GM23338 (cell line): ENCODE results near the gene SRGAP3. TPM values are rescaled to one million over a fixed set of nuclear protein-coding genes. Genes with fewer than 3 reads are reported as not detected.

Experiments
- ATAC-seq: fragments of 200-7000 bp; cut with Tn5 transposase; 3 replicates; pipeline ENCODE4 v1.9.1; 2020
- DNase-seq: peaks from one replicate; pipeline ENCODE4 v3.0.0-alpha.2; 2015; ENCODE audit warnings: low spot score
- H2AFZ ChIP-seq: fragments of 200-600 bp; sonication (generic); 2 replicates; pipeline ENCODE4 v1.8.0; 2016; ENCODE audit warnings: antibody characterized with exemption, mild to moderate bottlenecking, moderate library complexity
- H3F3A ChIP-seq: fragments of 200-600 bp; sonication (generic); replicated peaks from 2 replicates; pipeline ENCODE4 v1.8.0; 2017; ENCODE audit warnings: antibody characterized with exemption, mixed run types, low read depth
- H3K27ac ChIP-seq: fragments of 200-600 bp; sonication (generic); 2 replicates; pipeline ENCODE4 v1.6.1; 2016; ENCODE audit warnings: low read depth
- H3K27me3 ChIP-seq: fragments of 200-600 bp; sonication (generic); 2 replicates; pipeline ENCODE4 v1.8.0; 2016; ENCODE audit warnings: mild to moderate bottlenecking, mixed run types, moderate library complexity; ENCODE audit not compliant: insufficient read depth
- H3K36me3 ChIP-seq: fragments of 200-600 bp; sonication (generic); 2 replicates; pipeline ENCODE4 v1.8.0; 2016; ENCODE audit warnings: mild to moderate bottlenecking; ENCODE audit not compliant: insufficient read depth
- H3K4me1 ChIP-seq: fragments of 200-600 bp; sonication (generic); 2 replicates; pipeline ENCODE4 v1.8.0; 2016; ENCODE audit warnings: mild to moderate bottlenecking, moderate library complexity; ENCODE audit not compliant: insufficient read depth
- H3K4me2 ChIP-seq: fragments of 200-600 bp; sonication (generic); 2 replicates; pipeline ENCODE4 v1.7.1; 2017; ENCODE audit warnings: mixed run types
- H3K4me3 ChIP-seq: fragments of 200-600 bp; sonication (generic); 2 replicates; pipeline ENCODE4 v1.6.1; 2016; ENCODE audit warnings: mixed run types
- H3K79me2 ChIP-seq: fragments of 200-600 bp; sonication (generic); replicated peaks from 2 replicates; pipeline ENCODE4 v1.8.0; 2017; ENCODE audit warnings: mild to moderate bottlenecking; ENCODE audit not compliant: insufficient read depth
- H3K9me2 ChIP-seq: fragments of 200-600 bp; sonication (generic); 2 replicates; pipeline ENCODE4 v1.8.0; 2017; ENCODE audit not compliant: insufficient read depth
- H4K20me1 ChIP-seq: fragments of 200-600 bp; sonication (generic); replicated peaks from 2 replicates; pipeline ENCODE4 v1.8.0; 2017; ENCODE audit warnings: mild to moderate bottlenecking; ENCODE audit not compliant: insufficient read depth
- H3K27ac Mint-ChIP-seq: 2 replicates; pipeline ENCODE4 v1.8.0; 2020; ENCODE audit warnings: inconsistent platforms, mild to moderate bottlenecking, moderate library complexity, mixed read lengths
- H3K27me3 Mint-ChIP-seq: 3 replicates; pipeline ENCODE4 v1.8.0; 2022; ENCODE audit warnings: low read depth, mild to moderate bottlenecking, moderate library complexity, mixed read lengths, inconsistent platforms; ENCODE audit not compliant: insufficient read depth, poor library complexity
- H3K36me3 Mint-ChIP-seq: 3 replicates; pipeline ENCODE4 v1.8.0; 2021; ENCODE audit warnings: low read depth, mild to moderate bottlenecking, inconsistent platforms, moderate library complexity, mixed read lengths
- H3K4me1 Mint-ChIP-seq: 3 replicates; pipeline ENCODE4 v1.8.0; 2020; ENCODE audit warnings: mild to moderate bottlenecking, inconsistent platforms, mixed read lengths
- H3K4me3 Mint-ChIP-seq: 3 replicates; pipeline ENCODE4 v1.8.0; 2021; ENCODE audit warnings: moderate library complexity, mild to moderate bottlenecking, inconsistent platforms, mixed read lengths
- H3K9me3 Mint-ChIP-seq: 3 replicates; pipeline ENCODE4 v1.8.0; 2020; ENCODE audit warnings: moderate library complexity, mild to moderate bottlenecking, inconsistent platforms, mixed read lengths
- EZH2phosphoT487 ChIP-seq: fragments of 200-600 bp; sonication (generic); IDR thresholded peaks from one replicate; pipeline ENCODE4 v1.8.1; 2018; ENCODE audit warnings: antibody characterized with exemption; ENCODE audit not compliant: unreplicated experiment
- NANOG ChIP-seq: IDR thresholded peaks from 2 replicates; pipeline ENCODE4 v1.6.1; 2016; ENCODE audit warnings: antibody characterized with exemption, borderline replicate concordance
- STAT1 ChIP-seq: IDR thresholded peaks from one replicate; pipeline ENCODE4 v1.6.1; 2016; ENCODE audit warnings: antibody characterized with exemption; ENCODE audit not compliant: unreplicated experiment
- polyA plus RNA-seq: library from polyadenylated mRNA; unstranded; fragments of >200 nt; fragmentation: Nextera tagmentation; extraction: Ambion mirVana; gene quantifications from 2 replicates; pipeline ENCODE4 v1.2.1, GENCODE V29; 2016
- total RNA-seq: library from RNA; depleted of rRNA; stranded (reverse); fragments of >200 nt; shearing (Covaris generic); gene quantifications from 2 replicates; pipeline ENCODE4 v1.2.3, GENCODE V29; 2014
- TF ChIP-seq, protein P1 (sequence below): fragments of 250-450 bp; sonication (Bioruptor Pico); IDR thresholded peaks from 2 replicates; pipeline ENCODE4 v1.5.0; 2020; ENCODE audit warnings: mild to moderate bottlenecking, moderate library complexity
- TF ChIP-seq, protein P2 (sequence below), 2 experiments: fragments of 200-600 bp in 1 of 2; sonication (generic) in 1 of 2; conservative IDR thresholded peaks; 2 replicates each; pipeline versions ENCODE4 v1.5.1 to v1.6.1; 2016 to 2017; ENCODE audit warnings: antibody characterized with exemption in 2 of 2, low read depth in 2 of 2, mild to moderate bottlenecking in 2 of 2, moderate library complexity in 1 of 2

The SRGAP3 gene
- total and polyA plus RNA-seq, 2 experiments from 2014 or later = 6.4 to 9.4 TPM

DNA sequence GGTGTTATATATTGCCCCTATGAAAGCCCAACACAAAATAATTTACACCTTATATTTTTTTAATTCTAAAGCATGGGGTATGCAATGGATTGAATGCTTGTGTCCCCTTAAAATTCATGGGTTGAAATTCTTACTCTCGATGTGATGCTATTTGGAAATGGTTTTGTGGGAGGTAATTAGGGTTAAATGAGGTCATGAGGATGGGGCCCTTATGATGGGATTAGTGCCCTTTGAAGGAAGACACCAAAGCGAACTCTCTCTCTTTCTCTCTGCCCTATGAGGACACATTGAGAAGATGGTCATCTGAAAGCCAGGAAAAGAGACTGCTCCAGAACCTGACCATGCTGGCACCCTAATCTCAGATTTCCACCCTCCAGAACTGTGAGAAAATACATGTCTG lies 7.6 kb upstream of the SRGAP3 start:
- Histone ChIP-seq H2AFZ (no peak overlapping the region), H3K9me2 (no peaks in the 10 kb centered on the region), H3K27ac (no peak overlapping the region), H3K4me1 (peaks cover 15% of the 10 kb centered on the region), H3K27me3 (no peaks in the 10 kb centered on the region), H3F3A (no peaks in the 10 kb centered on the region), H3K36me3 (no peaks in the 10 kb centered on the region), H3K79me2 (no peaks in the 10 kb centered on the region), H3K4me2 (no peak overlapping the region), H3K4me3 (no peak overlapping the region), H4K20me1 (no peaks in the 10 kb centered on the region)
- Mint-ChIP-seq H3K4me1 (peaks cover 15% of the 10 kb centered on the region; the same call in 2 of the 3 replicates), H3K4me3 (no peak overlapping the region), H3K36me3 (no peaks in the 10 kb centered on the region), H3K27ac (no peak overlapping the region), H3K27me3 (peaks cover 3% of the 10 kb centered on the region), H3K9me3 (peaks cover 15% of the 10 kb centered on the region)
- DNase-seq (no peak), ATAC-seq (no peak)
- TF ChIP-seq NANOG (no peak), STAT1 (no peak), EZH2phosphoT487 (no peak)
- TF ChIP-seq, protein P1, sequence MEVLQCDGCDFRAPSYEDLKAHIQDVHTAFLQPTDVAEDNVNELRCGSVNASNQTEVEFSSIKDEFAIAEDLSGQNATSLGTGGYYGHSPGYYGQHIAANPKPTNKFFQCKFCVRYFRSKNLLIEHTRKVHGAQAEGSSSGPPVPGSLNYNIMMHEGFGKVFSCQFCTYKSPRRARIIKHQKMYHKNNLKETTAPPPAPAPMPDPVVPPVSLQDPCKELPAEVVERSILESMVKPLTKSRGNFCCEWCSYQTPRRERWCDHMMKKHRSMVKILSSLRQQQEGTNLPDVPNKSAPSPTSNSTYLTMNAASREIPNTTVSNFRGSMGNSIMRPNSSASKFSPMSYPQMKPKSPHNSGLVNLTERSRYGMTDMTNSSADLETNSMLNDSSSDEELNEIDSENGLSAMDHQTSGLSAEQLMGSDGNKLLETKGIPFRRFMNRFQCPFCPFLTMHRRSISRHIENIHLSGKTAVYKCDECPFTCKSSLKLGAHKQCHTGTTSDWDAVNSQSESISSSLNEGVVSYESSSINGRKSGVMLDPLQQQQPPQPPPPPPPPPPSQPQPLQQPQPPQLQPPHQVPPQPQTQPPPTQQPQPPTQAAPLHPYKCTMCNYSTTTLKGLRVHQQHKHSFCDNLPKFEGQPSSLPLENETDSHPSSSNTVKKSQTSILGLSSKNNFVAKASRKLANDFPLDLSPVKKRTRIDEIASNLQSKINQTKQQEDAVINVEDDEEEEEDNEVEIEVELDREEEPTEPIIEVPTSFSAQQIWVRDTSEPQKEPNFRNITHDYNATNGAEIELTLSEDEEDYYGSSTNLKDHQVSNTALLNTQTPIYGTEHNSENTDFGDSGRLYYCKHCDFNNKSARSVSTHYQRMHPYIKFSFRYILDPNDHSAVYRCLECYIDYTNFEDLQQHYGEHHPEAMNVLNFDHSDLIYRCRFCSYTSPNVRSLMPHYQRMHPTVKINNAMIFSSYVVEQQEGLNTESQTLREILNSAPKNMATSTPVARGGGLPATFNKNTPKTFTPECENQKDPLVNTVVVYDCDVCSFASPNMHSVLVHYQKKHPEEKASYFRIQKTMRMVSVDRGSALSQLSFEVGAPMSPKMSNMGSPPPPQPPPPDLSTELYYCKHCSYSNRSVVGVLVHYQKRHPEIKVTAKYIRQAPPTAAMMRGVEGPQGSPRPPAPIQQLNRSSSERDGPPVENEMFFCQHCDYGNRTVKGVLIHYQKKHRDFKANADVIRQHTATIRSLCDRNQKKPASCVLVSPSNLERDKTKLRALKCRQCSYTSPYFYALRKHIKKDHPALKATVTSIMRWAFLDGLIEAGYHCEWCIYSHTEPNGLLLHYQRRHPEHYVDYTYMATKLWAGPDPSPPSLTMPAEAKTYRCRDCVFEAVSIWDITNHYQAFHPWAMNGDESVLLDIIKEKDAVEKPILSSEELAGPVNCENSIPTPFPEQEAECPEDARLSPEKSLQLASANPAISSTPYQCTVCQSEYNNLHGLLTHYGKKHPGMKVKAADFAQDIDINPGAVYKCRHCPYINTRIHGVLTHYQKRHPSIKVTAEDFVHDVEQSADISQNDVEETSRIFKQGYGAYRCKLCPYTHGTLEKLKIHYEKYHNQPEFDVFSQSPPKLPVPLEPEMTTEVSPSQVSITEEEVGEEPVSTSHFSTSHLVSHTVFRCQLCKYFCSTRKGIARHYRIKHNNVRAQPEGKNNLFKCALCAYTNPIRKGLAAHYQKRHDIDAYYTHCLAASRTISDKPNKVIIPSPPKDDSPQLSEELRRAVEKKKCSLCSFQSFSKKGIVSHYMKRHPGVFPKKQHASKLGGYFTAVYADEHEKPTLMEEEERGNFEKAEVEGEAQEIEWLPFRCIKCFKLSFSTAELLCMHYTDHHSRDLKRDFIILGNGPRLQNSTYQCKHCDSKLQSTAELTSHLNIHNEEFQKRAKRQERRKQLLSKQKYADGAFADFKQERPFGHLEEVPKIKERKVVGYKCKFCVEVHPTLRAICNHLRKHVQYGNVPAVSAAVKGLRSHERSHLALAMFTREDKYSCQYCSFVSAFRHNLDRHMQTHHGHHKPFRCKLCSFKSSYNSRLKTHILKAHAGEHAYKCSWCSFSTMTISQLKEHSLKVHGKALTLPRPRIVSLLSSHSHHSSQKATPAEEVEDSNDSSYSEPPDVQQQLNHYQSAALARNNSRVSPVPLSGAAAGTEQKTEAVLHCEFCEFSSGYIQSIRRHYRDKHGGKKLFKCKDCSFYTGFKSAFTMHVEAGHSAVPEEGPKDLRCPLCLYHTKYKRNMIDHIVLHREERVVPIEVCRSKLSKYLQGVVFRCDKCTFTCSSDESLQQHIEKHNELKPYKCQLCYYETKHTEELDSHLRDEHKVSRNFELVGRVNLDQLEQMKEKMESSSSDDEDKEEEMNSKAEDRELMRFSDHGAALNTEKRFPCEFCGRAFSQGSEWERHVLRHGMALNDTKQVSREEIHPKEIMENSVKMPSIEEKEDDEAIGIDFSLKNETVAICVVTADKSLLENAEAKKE (CRISPR knock-in tag) = no peak
- TF ChIP-seq, protein P2, sequence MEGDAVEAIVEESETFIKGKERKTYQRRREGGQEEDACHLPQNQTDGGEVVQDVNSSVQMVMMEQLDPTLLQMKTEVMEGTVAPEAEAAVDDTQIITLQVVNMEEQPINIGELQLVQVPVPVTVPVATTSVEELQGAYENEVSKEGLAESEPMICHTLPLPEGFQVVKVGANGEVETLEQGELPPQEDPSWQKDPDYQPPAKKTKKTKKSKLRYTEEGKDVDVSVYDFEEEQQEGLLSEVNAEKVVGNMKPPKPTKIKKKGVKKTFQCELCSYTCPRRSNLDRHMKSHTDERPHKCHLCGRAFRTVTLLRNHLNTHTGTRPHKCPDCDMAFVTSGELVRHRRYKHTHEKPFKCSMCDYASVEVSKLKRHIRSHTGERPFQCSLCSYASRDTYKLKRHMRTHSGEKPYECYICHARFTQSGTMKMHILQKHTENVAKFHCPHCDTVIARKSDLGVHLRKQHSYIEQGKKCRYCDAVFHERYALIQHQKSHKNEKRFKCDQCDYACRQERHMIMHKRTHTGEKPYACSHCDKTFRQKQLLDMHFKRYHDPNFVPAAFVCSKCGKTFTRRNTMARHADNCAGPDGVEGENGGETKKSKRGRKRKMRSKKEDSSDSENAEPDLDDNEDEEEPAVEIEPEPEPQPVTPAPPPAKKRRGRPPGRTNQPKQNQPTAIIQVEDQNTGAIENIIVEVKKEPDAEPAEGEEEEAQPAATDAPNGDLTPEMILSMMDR (conservative IDR thresholded peaks at IDR 0.05; ENCODE audit: low read depth in 2 of 2) = no peak
